Spinal cord (tissue), 10 donors: ENCODE results near the gene VASH1. TPM values are rescaled to one million over a fixed set of nuclear protein-coding genes. Genes with fewer than 3 reads are reported as not detected.
A peak's percentile ranks its signal among the peaks of the same experiment; 100 is the strongest.

Source experiments
- DNase-seq, 6 donors: peaks; one replicate each; pipeline versions ENCODE4 v3.0.0 to v3.0.0-alpha.2; 2013 to 2015; ENCODE audit warnings: low spot score in 6 of 6, low read depth in 4 of 6
- H3K27ac ChIP-seq: one replicate; pipeline ENCODE4 v1.5.1; 2013; ENCODE audit warnings: low read depth, low read length, control low read depth
- H3K27me3 ChIP-seq: one replicate; pipeline ENCODE4 v1.6.1; 2013; ENCODE audit warnings: low read length; ENCODE audit not compliant: control insufficient read depth, insufficient read depth
- H3K36me3 ChIP-seq: one replicate; pipeline ENCODE4 v1.6.1; 2013; ENCODE audit warnings: low read length; ENCODE audit not compliant: control insufficient read depth, insufficient read depth
- H3K4me1 ChIP-seq: one replicate; pipeline ENCODE4 v1.6.1; 2013; ENCODE audit warnings: low read length; ENCODE audit not compliant: control insufficient read depth, insufficient read depth
- H3K4me3 ChIP-seq: one replicate; pipeline ENCODE4 v1.5.1; 2013; ENCODE audit warnings: low read depth, low read length, control low read depth
- H3K9me3 ChIP-seq: one replicate; pipeline ENCODE4 v1.6.1; 2013; ENCODE audit warnings: low read length; ENCODE audit not compliant: control insufficient read depth, insufficient read depth
- WGBS: methylation state at CpG from one replicate; pipeline ENCODE4 v1.1.5; 2013; ENCODE audit warnings: missing lambda C conversion rate; ENCODE audit not compliant: insufficient coverage; 5-methylcytosine and 5-hydroxymethylcytosine counted together
- polyA plus RNA-seq, 2 donors: library from polyadenylated mRNA; unstranded; fragments of 120-200 nt; gene quantifications; one replicate each; pipeline ENCODE4 v1.2.1, GENCODE V29; 2013; ENCODE audit not compliant: insufficient read length in 2 of 2
- total RNA-seq, 2 donors: library from RNA; depleted of rRNA in 1 of 2; stranded (reverse); fragments of 120-200 nt in 1 of 2; fragments of >200 nt in 1 of 2; gene quantifications; one replicate each; pipeline versions ENCODE4 v1.2.3 to v1.2.4, GENCODE V29; 2013 to 2014
- donor health status: healthy.

The VASH1 gene
- total and polyA plus RNA-seq, 4 donors = 26.3 to 91.0 (median 58.2) TPM

GRCh38 chr14:76769636-76770292 is 8.5 kb downstream of the VASH1 start:
- H3K9me3 ChIP-seq = no peaks in the 10 kb centered on the region
- DNase-seq = no peak
- H3K27ac ChIP-seq = no peak overlapping the region
- 91% methylated on average over 12 of the region's 18 CpGs for WGBS
- H3K36me3 ChIP-seq = peaks cover 70% of the 10 kb centered on the region
- peaks cover 86% of the 10 kb centered on the region for H3K4me1 ChIP-seq
- no peaks in the 10 kb centered on the region for H3K27me3 ChIP-seq
- H3K4me3 ChIP-seq = no peak overlapping the region

- 80% methylated on average over 7 of the region's 10 CpGs for WGBS
- no peaks in the 10 kb centered on the region for H3K27me3 ChIP-seq
- no peak overlapping the region for H3K27ac ChIP-seq
- no peak overlapping the region for H3K4me3 ChIP-seq
- peaks cover 84% of the 10 kb centered on the region for H3K4me1 ChIP-seq
- peaks cover 75% of the 10 kb centered on the region for H3K36me3 ChIP-seq
- H3K9me3 ChIP-seq = no peaks in the 10 kb centered on the region
- no peak for DNase-seq
These were observed 9.5 kb downstream of the VASH1 start for GRCh38 chr14:76770521-76771436.

GRCh38 chr14:76771437-76771980 is 10.2 kb downstream of the VASH1 start:
- Histone ChIP-seq H3K4me1 (peaks cover 85% of the 10 kb centered on the region), H3K27ac (no peak overlapping the region), H3K36me3 (peaks cover 82% of the 10 kb centered on the region), H3K4me3 (no peak overlapping the region), H3K9me3 (no peaks in the 10 kb centered on the region), H3K27me3 (no peaks in the 10 kb centered on the region)
- 88% methylated on average over 6 of the region's 9 CpGs for WGBS
- DNase-seq = no peak

- 73% methylated on average over 2 of the region's 13 CpGs for WGBS
- H3K27ac ChIP-seq = peak overlapping the region; percentile 43
- H3K9me3 ChIP-seq = no peaks in the 10 kb centered on the region
- peaks cover 92% of the 10 kb centered on the region for H3K36me3 ChIP-seq
- peaks cover 84% of the 10 kb centered on the region for H3K4me1 ChIP-seq
- H3K27me3 ChIP-seq = no peaks in the 10 kb centered on the region
- no peak overlapping the region for H3K4me3 ChIP-seq
- no peak for DNase-seq
These were observed 11.3 kb downstream of the VASH1 start for GRCh38 chr14:76772300-76773187.

GRCh38 chr14:76773188-76773885 is 12.1 kb downstream of the VASH1 start:
- H3K27ac ChIP-seq = peak overlapping the region; percentile 43
- H3K36me3 ChIP-seq = peaks cover 93% of the 10 kb centered on the region
- 70% methylated on average over 5 of the region's 8 CpGs for WGBS
- H3K9me3 ChIP-seq = no peaks in the 10 kb centered on the region
- no peaks in the 10 kb centered on the region for H3K27me3 ChIP-seq
- DNase-seq = no peak
- H3K4me1 ChIP-seq = peaks cover 80% of the 10 kb centered on the region
- H3K4me3 ChIP-seq = no peak overlapping the region

- H3K9me3 ChIP-seq = no peaks in the 10 kb centered on the region
- WGBS = 89% methylated on average over 13 of the region's 18 CpGs
- peaks cover 94% of the 10 kb centered on the region for H3K36me3 ChIP-seq
- no peak for DNase-seq
- H3K4me3 ChIP-seq = no peak overlapping the region
- peaks cover 76% of the 10 kb centered on the region for H3K4me1 ChIP-seq
- H3K27me3 ChIP-seq = no peaks in the 10 kb centered on the region
- H3K27ac ChIP-seq = no peak overlapping the region
These were observed 12.9 kb downstream of the VASH1 start for GRCh38 chr14:76773956-76774820.

GRCh38 chr14:76774821-76775694 is 13.8 kb downstream of the VASH1 start:
- Histone ChIP-seq H3K4me3 (no peak overlapping the region), H3K4me1 (peaks cover 82% of the 10 kb centered on the region), H3K9me3 (no peaks in the 10 kb centered on the region), H3K27me3 (no peaks in the 10 kb centered on the region), H3K36me3 (peaks cover 95% of the 10 kb centered on the region), H3K27ac (no peak overlapping the region)
- no peak for DNase-seq
- 86% methylated on average over 15 of the region's 22 CpGs for WGBS
